Heart left ventricle (tissue), 16 donors: Measurements from ENCODE around the gene HERC5. TPM values are rescaled to one million over a fixed set of nuclear protein-coding genes. Genes with fewer than 3 reads are reported as not detected.

ENCODE experiments used
- ATAC-seq, 4 donors: fragments of 200-7000 bp; cut with Tn5 transposase; one replicate each; pipeline ENCODE4 v1.9.1; 2020 to 2022; ENCODE audit warnings: moderate library complexity in 4 of 4, mild to moderate bottlenecking in 3 of 4, moderate number of reproducible peaks in 1 of 4
- DNase-seq, 5 donors: peaks; one replicate each; pipeline ENCODE4 v3.0.0-alpha.2; 2020
- H3K27ac ChIP-seq, 12 donors: fragments of 200-600 bp; sonication (generic) in 4 of 12; one replicate each; pipeline versions ENCODE4 v1.5.0 to v1.8.0; 2016 to 2022; ENCODE audit warnings: mild to moderate bottlenecking in 2 of 12
- H3K27me3 ChIP-seq, 9 donors: fragments of 200-600 bp; sonication (generic) in 2 of 9; one replicate each; pipeline versions ENCODE4 v1.5.1 to v1.8.0; 2016 to 2022; ENCODE audit warnings: mild to moderate bottlenecking in 3 of 9
- H3K36me3 ChIP-seq, 9 donors: fragments of 200-600 bp; sonication (generic) in 2 of 9; one replicate each; pipeline versions ENCODE4 v1.5.0 to v1.8.0; 2018 to 2022; ENCODE audit warnings: mild to moderate bottlenecking in 2 of 9
- H3K4me1 ChIP-seq, 12 donors: fragments of 200-600 bp; sonication (generic) in 4 of 12; one replicate each; pipeline versions ENCODE4 v1.5.0 to v1.8.0; 2016 to 2022; ENCODE audit warnings: mild to moderate bottlenecking in 3 of 12
- H3K4me3 ChIP-seq, 12 donors: fragments of 200-600 bp; sonication (generic) in 4 of 12; one replicate each; pipeline versions ENCODE4 v1.5.0 to v1.8.0; 2017 to 2022; ENCODE audit warnings: mild to moderate bottlenecking in 9 of 12, moderate library complexity in 4 of 12
- H3K9me3 ChIP-seq, 12 donors: fragments of 200-600 bp; sonication (generic) in 4 of 12; one replicate each; pipeline versions ENCODE4 v1.5.0 to v1.8.0; 2016 to 2022; ENCODE audit warnings: mild to moderate bottlenecking in 1 of 12
- POLR2A ChIP-seq, 2 donors: fragments of 450-650 bp; IDR thresholded peaks; one replicate each; pipeline ENCODE4 v1.6.1; 2017; ENCODE audit warnings: antibody characterized with exemption in 2 of 2, mild to moderate bottlenecking in 2 of 2, moderate library complexity in 2 of 2
- WGBS, 4 donors: extraction: QIAGEN DNeasy Blood & Tissue Kit in 2 of 4; methylation state at CpG; one replicate each; pipeline versions ENCODE4 v1.1.5 to v1.1.7; 2013 to 2018; 5-methylcytosine and 5-hydroxymethylcytosine counted together
- intact Hi-C, 10 donors: fragments of 100-400 bp; cut with DNase I; formaldehyde crosslinking; loops; one replicate each; pipeline versions ENCODE4 v1.11.1 to v1.14.2; 2022
- polyA plus RNA-seq, 2 donors: library from polyadenylated mRNA; stranded (reverse); fragments of 200-250 nt; gene quantifications; one replicate each; pipeline ENCODE4 v1.2.3, GENCODE V29; 2013
- total RNA-seq, 9 donors: library from RNA; depleted of rRNA in 2 of 9; stranded (reverse); fragments of >200 nt in 2 of 9; fragmentation: NEBNext Ultra II Directional in 3 of 9; extraction: Animal tissue kit (Norgen Biotek cat#: 25700) in 3 of 9; gene quantifications; one replicate each; pipeline versions ENCODE4 v1.1.0 to v1.2.4, GENCODE V29; 2016 to 2023
- TF ChIP-seq, protein P1 (sequence below), 12 donors: fragments of 200-600 bp; sonication (generic) in 4 of 12; IDR thresholded peaks; one replicate each; pipeline versions ENCODE4 v1.5.0 to v1.8.0; 2018 to 2022; ENCODE audit warnings: antibody characterized with exemption in 12 of 12, mild to moderate bottlenecking in 5 of 12
- donor health status: ischemic (EF 13 %, LVEDD 7.1; RV severe dilation, severe dysfunction).
- donor health status: healthy with polysubstance abuse.
- donor health status: DM: no; HTN: yes; CAD: no.
- donor health status: DM: no; HTN: no; CAD: no.
- donor health status: ischemic (EF 25% LVEDD 6.9; RV normal size, moderate dysfunction).
- donor health status: ischemic (EF 25% LVEDD 5.7; RV mildly dilated, moderate dysfunction).
- donor health status: healthy.
- donor health status: DM: yes; HTN: yes; CAD: no.
- donor health status: ischemic (EF 35%, LVEDD 5.7; RV mildly dilated, moderate dysfunction).
- donor health status: nonischemic (EF 11% LVEDD 7.7; RV severe dilation, severe dysfunction).
- donor health status: DM: yes; HTN: yes; CAD: no.
- donor health status: PGD.
- donor health status: ischemic (EF 29% LVEDD 5.4; RV normal size, mild dysfunction).
- donor health status: nonischemic (EF 23%, LVEDD 6.1; RV moderate dilation, normal function).

The HERC5 gene
- total and polyA plus RNA-seq, 11 donors, result 0.88 to 5.5 (median 2.0) TPM

DNA sequence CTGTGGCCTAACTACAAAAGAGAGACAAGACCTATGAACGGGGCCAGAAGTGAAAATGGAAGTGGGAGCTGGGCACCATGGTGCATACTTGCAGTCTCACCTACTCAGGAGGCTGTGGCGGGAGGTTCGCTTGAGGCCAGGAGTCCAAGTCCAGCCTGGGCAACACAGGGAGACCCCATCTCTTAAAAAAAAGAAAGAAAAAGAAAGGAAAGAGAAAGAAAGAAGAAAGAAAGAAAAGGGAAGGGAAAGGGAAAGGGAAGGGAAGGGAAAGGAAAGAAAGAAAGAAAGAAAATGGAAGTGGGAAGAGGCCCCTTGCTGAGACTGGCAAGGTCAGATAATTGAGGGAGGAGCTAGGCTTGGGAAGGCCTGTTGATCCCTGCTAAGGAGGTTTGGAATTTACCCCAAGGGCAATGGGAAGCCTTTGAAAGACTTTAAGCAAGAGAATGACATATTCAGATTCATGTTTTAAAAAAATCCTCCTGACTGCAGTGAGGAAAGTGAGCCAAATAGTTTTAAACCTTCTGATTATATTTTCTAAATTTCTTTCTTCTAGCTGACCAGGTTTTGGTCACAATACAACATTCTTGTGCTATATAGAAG lies 17.7 kb upstream of the HERC5 start:
- TF ChIP-seq POLR2A (IDR thresholded peaks at IDR 0.05), result no peak
- TF ChIP-seq, protein P1, sequence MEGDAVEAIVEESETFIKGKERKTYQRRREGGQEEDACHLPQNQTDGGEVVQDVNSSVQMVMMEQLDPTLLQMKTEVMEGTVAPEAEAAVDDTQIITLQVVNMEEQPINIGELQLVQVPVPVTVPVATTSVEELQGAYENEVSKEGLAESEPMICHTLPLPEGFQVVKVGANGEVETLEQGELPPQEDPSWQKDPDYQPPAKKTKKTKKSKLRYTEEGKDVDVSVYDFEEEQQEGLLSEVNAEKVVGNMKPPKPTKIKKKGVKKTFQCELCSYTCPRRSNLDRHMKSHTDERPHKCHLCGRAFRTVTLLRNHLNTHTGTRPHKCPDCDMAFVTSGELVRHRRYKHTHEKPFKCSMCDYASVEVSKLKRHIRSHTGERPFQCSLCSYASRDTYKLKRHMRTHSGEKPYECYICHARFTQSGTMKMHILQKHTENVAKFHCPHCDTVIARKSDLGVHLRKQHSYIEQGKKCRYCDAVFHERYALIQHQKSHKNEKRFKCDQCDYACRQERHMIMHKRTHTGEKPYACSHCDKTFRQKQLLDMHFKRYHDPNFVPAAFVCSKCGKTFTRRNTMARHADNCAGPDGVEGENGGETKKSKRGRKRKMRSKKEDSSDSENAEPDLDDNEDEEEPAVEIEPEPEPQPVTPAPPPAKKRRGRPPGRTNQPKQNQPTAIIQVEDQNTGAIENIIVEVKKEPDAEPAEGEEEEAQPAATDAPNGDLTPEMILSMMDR (IDR thresholded peaks at IDR 0.05), result no peak
- Histone ChIP-seq H3K36me3 (peaks cover 0 to 93% (median 63%) of the 10 kb centered on the region in 9 donors), H3K27me3 (no peaks in the 10 kb centered on the region), H3K9me3 (no peaks in the 10 kb centered on the region), H3K27ac (no peak overlapping the region), H3K4me3 (no peak overlapping the region), H3K4me1 (no peaks in the 10 kb centered on the region)
- DNase-seq (no peak), ATAC-seq (no peak)
- intact Hi-C loops, result no loop called here
- WGBS, 4 donors, result 92 to 96% (median 93%) methylated on average over 3 of the region's 3 CpGs

GRCh38 chr4:88440146-88440545 lies 16.8 kb upstream of the HERC5 start:
- intact Hi-C loops, result loop anchor here in 1 of 10 donors (10.0 kb wide), 1 partner anchor 55 kb away; no protein-coding TSS in a partner anchor
- WGBS, 4 donors, result 96 to 100% (median 99%) methylated on average over 1 of the region's 1 CpG
- Histone ChIP-seq H3K9me3 (no peaks in the 10 kb centered on the region), H3K27ac (no peak overlapping the region), H3K27me3 (no peaks in the 10 kb centered on the region), H3K4me3 (no peak overlapping the region), H3K36me3 (peaks cover 0 to 84% (median 62%) of the 10 kb centered on the region in 9 donors), H3K4me1 (no peaks in the 10 kb centered on the region)
- no peak for ATAC-seq
- DNase-seq, result no peak
- TF ChIP-seq POLR2A (IDR thresholded peaks at IDR 0.05), result no peak
- TF ChIP-seq, protein P1 (IDR thresholded peaks at IDR 0.05), result no peak

GRCh38 chr4:88441696-88442095 lies 15.2 kb upstream of the HERC5 start:
- no peak for DNase-seq
- Histone ChIP-seq H3K4me1 (peaks cover 0 to 7% (median 0%) of the 10 kb centered on the region in 12 donors), H3K27me3 (no peaks in the 10 kb centered on the region), H3K9me3 (no peaks in the 10 kb centered on the region), H3K27ac (no peak overlapping the region), H3K4me3 (no peak overlapping the region), H3K36me3 (peaks cover 0 to 69% (median 50%) of the 10 kb centered on the region in 9 donors)
- intact Hi-C loops, result loop anchor here in 1 of 10 donors (10.0 kb wide), 1 partner anchor 57 kb away; no protein-coding TSS in a partner anchor
- no peak for ATAC-seq
- TF ChIP-seq, protein P1 (IDR thresholded peaks at IDR 0.05), result no peak
- no peak for TF ChIP-seq POLR2A (IDR thresholded peaks at IDR 0.05)

GRCh38 chr4:88442689-88443191 lies 14.2 kb upstream of the HERC5 start:
- 97 to 100% (median 98%) methylated on average over 1 of the region's 1 CpG for WGBS, 4 donors

More at GRCh38 chr4:88442689-88443191, 14.2 kb upstream of the HERC5 start:
- ATAC-seq (no peak), DNase-seq (no peak)
- Histone ChIP-seq H3K4me1 (peaks cover 0 to 9% (median 0%) of the 10 kb centered on the region in 12 donors), H3K27ac (no peak overlapping the region), H3K27me3 (no peaks in the 10 kb centered on the region), H3K4me3 (no peak overlapping the region), H3K36me3 (peaks cover 0 to 58% (median 44%) of the 10 kb centered on the region in 9 donors), H3K9me3 (no peaks in the 10 kb centered on the region)
- TF ChIP-seq POLR2A (IDR thresholded peaks at IDR 0.05), result no peak
- TF ChIP-seq, protein P1 (IDR thresholded peaks at IDR 0.05), result no peak
- intact Hi-C loops, result loop anchor here in 2 of 10 donors (1.0 to 10.0 kb wide), 2 partner anchors 25 to 58 kb away; no protein-coding TSS in a partner anchor
